Measurements from ENCODE around the gene WDR55. TPM values are rescaled to one million over a fixed set of nuclear protein-coding genes. Genes with fewer than 3 reads are reported as not detected.

Gene WDR55
- total and polyA plus RNA-seq, 10 of the 15 experiments (the other 5 are each of a cell fraction or from before 2014, with no cell fraction given) = 3.4 to 27.8 (median 20.3) TPM

- TF ChIP-seq GABPA (IDR thresholded peaks at IDR 0.05; ENCODE audit: low read depth) = peak; percentile 65; the same call in 1 of the 2 replicates
- TF ChIP-seq ETV6 (conservative IDR thresholded peaks at IDR 0.05 in 1 of 2, IDR thresholded peaks at IDR 0.05 in 1 of 2; ENCODE audit: borderline replicate concordance in 1 of 2, low read depth in 1 of 2) = no peak
- TF ChIP-seq E2F4 (IDR thresholded peaks at IDR 0.05; ENCODE audit: low read depth, low read length) = no peak
- no peak for TF ChIP-seq BCLAF1 (IDR thresholded peaks at IDR 0.05)
- TF ChIP-seq POLR2AphosphoS2 (IDR thresholded peaks at IDR 0.05; ENCODE audit: low read depth, low read length) = peak; percentile 92
- peak; percentile 88 for TF ChIP-seq NFIC (IDR thresholded peaks at IDR 0.05; ENCODE audit: low read depth, low read length)
- no peak for TF ChIP-seq SMC3 (IDR thresholded peaks at IDR 0.05; ENCODE audit: borderline replicate concordance, low read length)
- peak; percentile 56 for TF ChIP-seq FOS (IDR thresholded peaks at IDR 0.05; ENCODE audit: borderline replicate concordance, extremely low read depth, insufficient read length)
- no peak for TF ChIP-seq JUND (IDR thresholded peaks at IDR 0.05; ENCODE audit: low read depth, low read length)
These were observed 35.8 kb downstream of the WDR55 start, which contains the start of gene ZMAT2 (continued) for GRCh38 chr5:140700177-140701144.

All from GM12878 (cell line).